ENCODE measurements around the gene PTPRD.

DNA sequence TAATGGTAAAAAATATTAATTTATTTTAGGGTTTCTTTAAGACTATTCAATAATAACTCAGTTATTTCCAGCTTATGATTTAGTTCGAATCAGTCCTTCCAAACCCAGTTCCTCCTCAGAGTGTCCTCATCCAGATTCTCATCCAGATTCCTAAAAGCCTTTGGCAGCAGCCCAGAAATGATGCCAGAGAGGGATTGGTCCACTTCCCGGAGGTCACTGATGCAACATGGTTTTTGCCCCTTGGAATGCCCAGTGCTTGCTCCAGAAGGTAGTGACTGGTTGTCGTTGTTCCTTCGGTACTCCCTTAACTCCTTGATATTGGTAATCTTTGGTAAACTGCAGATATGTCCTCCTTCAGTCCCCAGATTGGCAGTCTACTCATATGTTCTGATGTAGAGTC lies 2320.1 kb downstream of the PTPRD start:
- no peak for TF ChIP-seq POLR2A (IDR thresholded peaks at IDR 0.05)
- TF ChIP-seq, protein P1, sequence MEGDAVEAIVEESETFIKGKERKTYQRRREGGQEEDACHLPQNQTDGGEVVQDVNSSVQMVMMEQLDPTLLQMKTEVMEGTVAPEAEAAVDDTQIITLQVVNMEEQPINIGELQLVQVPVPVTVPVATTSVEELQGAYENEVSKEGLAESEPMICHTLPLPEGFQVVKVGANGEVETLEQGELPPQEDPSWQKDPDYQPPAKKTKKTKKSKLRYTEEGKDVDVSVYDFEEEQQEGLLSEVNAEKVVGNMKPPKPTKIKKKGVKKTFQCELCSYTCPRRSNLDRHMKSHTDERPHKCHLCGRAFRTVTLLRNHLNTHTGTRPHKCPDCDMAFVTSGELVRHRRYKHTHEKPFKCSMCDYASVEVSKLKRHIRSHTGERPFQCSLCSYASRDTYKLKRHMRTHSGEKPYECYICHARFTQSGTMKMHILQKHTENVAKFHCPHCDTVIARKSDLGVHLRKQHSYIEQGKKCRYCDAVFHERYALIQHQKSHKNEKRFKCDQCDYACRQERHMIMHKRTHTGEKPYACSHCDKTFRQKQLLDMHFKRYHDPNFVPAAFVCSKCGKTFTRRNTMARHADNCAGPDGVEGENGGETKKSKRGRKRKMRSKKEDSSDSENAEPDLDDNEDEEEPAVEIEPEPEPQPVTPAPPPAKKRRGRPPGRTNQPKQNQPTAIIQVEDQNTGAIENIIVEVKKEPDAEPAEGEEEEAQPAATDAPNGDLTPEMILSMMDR (IDR thresholded peaks at IDR 0.05): no peak

Measured in thyroid gland (tissue), 4 donors.